ENCODE measurements around the gene IQSEC3. TPM values are rescaled to one million over a fixed set of nuclear protein-coding genes. Genes with fewer than 3 reads are reported as not detected.

The IQSEC3 gene
- total RNA-seq, 1 donor from 2014 or later: not detected

DNA sequence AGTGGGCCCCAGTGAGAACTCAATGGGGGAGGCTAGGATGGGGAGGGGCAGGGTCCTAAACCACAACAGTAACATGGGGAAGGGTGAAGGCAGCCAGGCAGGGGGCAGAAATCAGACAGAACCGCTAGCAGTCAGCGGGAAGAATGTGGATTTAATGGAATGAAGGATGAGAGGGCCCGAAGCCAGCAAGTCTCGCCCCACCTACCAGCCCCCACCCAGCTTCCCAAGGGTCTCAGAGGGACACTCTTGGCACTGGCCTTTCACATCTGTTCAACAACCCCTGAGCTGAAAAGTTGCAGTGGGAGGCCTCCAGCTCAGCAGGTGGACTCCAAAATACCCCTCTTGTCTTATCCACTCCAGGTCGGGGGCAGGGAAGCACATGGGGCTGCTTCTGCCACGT is 153.9 kb downstream of the IQSEC3 start:
- H3K9me3 Mint-ChIP-seq: no peaks in the 10 kb centered on the region
- no peak overlapping the region for H3K4me3 Mint-ChIP-seq
- no peak overlapping the region for H3K27ac Mint-ChIP-seq
- ChIA-PET CTCF (no interaction called here), POLR2A (no interaction called here)
- TF ChIP-seq, protein P1, sequence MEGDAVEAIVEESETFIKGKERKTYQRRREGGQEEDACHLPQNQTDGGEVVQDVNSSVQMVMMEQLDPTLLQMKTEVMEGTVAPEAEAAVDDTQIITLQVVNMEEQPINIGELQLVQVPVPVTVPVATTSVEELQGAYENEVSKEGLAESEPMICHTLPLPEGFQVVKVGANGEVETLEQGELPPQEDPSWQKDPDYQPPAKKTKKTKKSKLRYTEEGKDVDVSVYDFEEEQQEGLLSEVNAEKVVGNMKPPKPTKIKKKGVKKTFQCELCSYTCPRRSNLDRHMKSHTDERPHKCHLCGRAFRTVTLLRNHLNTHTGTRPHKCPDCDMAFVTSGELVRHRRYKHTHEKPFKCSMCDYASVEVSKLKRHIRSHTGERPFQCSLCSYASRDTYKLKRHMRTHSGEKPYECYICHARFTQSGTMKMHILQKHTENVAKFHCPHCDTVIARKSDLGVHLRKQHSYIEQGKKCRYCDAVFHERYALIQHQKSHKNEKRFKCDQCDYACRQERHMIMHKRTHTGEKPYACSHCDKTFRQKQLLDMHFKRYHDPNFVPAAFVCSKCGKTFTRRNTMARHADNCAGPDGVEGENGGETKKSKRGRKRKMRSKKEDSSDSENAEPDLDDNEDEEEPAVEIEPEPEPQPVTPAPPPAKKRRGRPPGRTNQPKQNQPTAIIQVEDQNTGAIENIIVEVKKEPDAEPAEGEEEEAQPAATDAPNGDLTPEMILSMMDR (IDR thresholded peaks at IDR 0.05): no peak
- H3K27me3 Mint-ChIP-seq: peaks cover 15% of the 10 kb centered on the region
- ATAC-seq (ENCODE audit: low read depth): no peak
- no peak for DNase-seq
- no peaks in the 10 kb centered on the region for H3K36me3 Mint-ChIP-seq (ENCODE audit: low read depth)
- intact Hi-C loops (cut with micrococcal nuclease): no loop called here
- H3K4me1 Mint-ChIP-seq: no peaks in the 10 kb centered on the region

DNA sequence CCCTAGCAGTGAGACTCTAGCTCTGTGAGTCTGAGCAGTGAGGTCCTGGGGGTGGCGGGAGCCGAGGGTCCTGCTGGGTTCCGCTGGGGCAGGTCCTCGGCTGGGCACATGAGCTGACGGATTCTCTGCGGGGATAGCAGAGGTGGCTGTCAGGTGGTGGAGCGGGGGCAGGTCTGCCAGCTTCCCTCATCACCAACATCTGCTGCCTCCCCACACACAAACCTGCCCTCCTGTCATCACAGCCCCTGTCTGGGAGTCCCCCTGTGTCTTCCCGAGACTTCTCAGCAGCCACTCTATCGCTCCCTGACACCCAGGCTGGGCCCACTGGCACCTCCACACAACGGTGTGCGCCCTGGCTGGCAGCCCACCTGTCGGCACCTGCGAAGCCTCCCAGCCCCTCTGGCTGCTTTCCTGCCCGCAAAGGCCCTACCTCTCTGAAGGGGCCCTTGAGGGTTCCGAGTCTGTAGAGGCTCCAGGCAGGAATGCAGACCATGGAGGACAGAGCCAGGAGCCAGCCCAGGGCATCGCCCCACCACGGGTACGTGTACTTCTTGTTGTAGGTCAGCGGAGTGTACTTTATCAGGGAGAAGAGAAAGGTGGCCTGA is 154.5 kb downstream of the IQSEC3 start:
- Mint-ChIP-seq H3K4me3 (no peak overlapping the region), H3K27me3 (peaks cover 15% of the 10 kb centered on the region), H3K9me3 (no peaks in the 10 kb centered on the region), H3K27ac (no peak overlapping the region), H3K4me1 (no peaks in the 10 kb centered on the region), H3K36me3 (ENCODE audit: low read depth) (no peaks in the 10 kb centered on the region)
- POLR2A ChIA-PET: no interaction called here
- CTCF ChIA-PET: no interaction called here
- DNase-seq (no peak), ATAC-seq (ENCODE audit: low read depth) (no peak)
- TF ChIP-seq, protein P1 (IDR thresholded peaks at IDR 0.05): no peak
- intact Hi-C loops (cut with micrococcal nuclease): no loop called here

DNA sequence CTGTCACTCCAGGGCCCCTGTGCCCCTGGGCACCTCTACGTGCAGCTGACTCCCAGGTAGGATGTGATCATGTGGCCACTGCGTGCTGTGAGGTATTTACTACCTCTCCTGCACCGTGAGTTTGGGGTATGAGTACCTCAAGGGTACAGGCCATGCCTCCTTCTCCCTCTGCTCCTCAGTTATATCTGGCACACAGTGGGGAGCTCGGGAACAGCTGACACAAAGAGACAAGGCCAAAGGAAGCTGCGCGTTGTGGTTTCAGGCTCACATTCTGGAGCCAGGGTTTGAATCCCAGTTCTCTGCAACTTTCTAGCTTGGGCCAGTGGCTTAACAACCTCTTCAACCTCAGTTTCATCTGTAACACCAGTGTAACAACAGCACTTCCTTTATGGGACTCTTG is 155.2 kb downstream of the IQSEC3 start:
- ChIA-PET CTCF (no interaction called here), POLR2A (no interaction called here)
- TF ChIP-seq, protein P1 (IDR thresholded peaks at IDR 0.05): no peak
- no peak for ATAC-seq (ENCODE audit: low read depth)
- Mint-ChIP-seq H3K4me3 (no peak overlapping the region), H3K27me3 (peaks cover 14% of the 10 kb centered on the region), H3K27ac (no peak overlapping the region), H3K36me3 (ENCODE audit: low read depth) (no peaks in the 10 kb centered on the region), H3K9me3 (no peaks in the 10 kb centered on the region), H3K4me1 (no peaks in the 10 kb centered on the region)
- intact Hi-C loops (cut with micrococcal nuclease): no loop called here
- no peak for DNase-seq

DNA sequence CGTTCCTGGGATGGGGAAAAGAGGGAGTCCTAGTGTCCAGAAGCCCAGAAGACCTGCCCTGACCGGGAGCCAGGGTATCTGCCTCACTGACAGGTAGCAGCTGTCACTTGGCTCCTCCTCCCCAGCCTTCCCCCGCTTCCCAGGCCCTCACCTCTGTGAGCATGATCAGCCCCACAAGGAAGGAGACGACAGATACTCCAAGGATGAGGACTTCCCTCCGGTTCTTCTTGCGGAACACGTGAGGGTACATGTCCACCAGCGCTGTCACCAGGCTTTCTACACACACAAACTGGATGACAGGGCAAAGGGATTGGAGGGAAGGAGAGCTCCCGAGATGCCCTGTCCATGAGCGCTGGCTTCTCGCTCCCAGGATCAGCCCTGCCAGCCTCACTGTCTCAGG is 157.3 kb downstream of the IQSEC3 start:
- no peak overlapping the region for H3K4me3 Mint-ChIP-seq
- H3K4me1 Mint-ChIP-seq: no peaks in the 10 kb centered on the region
- no peaks in the 10 kb centered on the region for H3K36me3 Mint-ChIP-seq (ENCODE audit: low read depth)
- TF ChIP-seq, protein P1 (IDR thresholded peaks at IDR 0.05): no peak
- ATAC-seq (ENCODE audit: low read depth) (no peak), DNase-seq (no peak)
- CTCF ChIA-PET: no interaction called here
- peaks cover 18% of the 10 kb centered on the region for H3K27me3 Mint-ChIP-seq
- POLR2A ChIA-PET: no interaction called here
- intact Hi-C loops (cut with micrococcal nuclease): no loop called here
- H3K9me3 Mint-ChIP-seq: no peaks in the 10 kb centered on the region
- no peak overlapping the region for H3K27ac Mint-ChIP-seq

DNA sequence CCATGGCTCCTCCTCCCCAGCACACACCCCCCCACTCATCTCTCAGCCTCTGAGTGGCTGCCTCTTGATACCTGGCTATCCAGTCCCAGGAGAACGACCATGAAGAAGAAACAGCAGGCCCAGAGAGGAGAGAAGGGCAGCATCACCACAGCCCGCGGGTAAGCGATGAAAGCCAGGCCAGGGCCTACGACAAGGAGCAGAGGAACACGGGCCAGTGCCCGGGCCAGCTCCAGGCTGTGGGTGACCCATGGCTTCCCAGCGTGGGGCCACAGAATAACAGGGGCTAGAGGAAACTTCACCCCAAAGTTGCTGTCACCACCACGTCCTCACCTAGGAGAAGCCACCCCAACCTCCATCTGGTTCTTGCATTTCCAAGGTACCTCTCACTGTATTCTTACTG is 157.8 kb downstream of the IQSEC3 start:
- H3K4me1 Mint-ChIP-seq: no peaks in the 10 kb centered on the region
- no peak for ATAC-seq (ENCODE audit: low read depth)
- TF ChIP-seq, protein P1 (IDR thresholded peaks at IDR 0.05): no peak
- POLR2A ChIA-PET: no interaction called here
- CTCF ChIA-PET: no interaction called here
- no peaks in the 10 kb centered on the region for H3K36me3 Mint-ChIP-seq (ENCODE audit: low read depth)
- peaks cover 17% of the 10 kb centered on the region for H3K27me3 Mint-ChIP-seq
- no peaks in the 10 kb centered on the region for H3K9me3 Mint-ChIP-seq
- intact Hi-C loops (cut with micrococcal nuclease): no loop called here
- no peak overlapping the region for H3K27ac Mint-ChIP-seq
- DNase-seq: no peak
- no peak overlapping the region for H3K4me3 Mint-ChIP-seq

Measured in activated B cell treated with CpG ODN at 0.5 μM for 24 hours (primary cell).